OCI-LY7 (cell line): ENCODE measurements around the gene HIPK3.

Source experiments
- EZH2phosphoT487 ChIP-seq: fragments of 200-600 bp; sonication (generic); IDR thresholded peaks from 2 replicates; pipeline ENCODE4 v1.6.1; 2018; ENCODE audit warnings: low read depth, borderline replicate concordance, mild to moderate bottlenecking, mixed run types, antibody characterized with exemption, low read length, moderate library complexity, mixed read lengths
- TF ChIP-seq, protein P1 (sequence below): fragments of 200-600 bp; sonication (generic); conservative IDR thresholded peaks from 2 replicates; pipeline ENCODE4 v1.5.1; 2014; ENCODE audit warnings: mild to moderate bottlenecking, antibody characterized with exemption, low read length, moderate library complexity, mixed read lengths

DNA sequence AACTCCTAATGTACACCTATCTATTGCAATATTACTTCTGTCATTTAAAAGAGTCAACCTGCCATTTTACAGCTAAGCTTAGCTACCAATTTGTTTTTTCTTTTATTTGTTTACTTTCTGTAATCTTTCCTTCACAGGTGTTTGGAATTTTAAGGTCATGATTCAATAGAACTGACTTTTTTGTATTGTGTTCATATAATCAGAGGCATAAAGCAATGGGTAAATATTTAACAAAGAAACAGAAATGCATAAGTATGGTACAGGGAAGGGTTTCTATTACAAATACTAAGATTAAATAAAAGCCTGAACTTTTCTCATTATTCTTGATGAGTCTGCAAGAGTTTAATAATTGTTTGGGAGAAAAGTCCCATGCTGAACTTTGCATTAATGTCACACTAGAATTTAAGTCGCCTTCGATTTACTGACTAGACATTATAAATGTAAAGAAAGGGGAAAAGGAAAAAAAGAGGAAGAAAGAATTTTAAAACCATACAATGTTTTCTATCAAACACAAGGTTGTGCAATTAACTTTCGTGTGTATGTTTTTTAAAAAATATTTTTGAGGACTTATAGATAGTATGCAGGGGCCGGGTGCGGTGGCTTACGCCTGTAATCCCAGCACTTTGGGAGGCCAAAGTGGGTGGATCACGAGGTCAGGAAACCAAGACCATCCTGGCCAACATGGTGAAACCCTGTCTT lies 35.0 kb upstream of the HIPK3 start:
- TF ChIP-seq, protein P1, sequence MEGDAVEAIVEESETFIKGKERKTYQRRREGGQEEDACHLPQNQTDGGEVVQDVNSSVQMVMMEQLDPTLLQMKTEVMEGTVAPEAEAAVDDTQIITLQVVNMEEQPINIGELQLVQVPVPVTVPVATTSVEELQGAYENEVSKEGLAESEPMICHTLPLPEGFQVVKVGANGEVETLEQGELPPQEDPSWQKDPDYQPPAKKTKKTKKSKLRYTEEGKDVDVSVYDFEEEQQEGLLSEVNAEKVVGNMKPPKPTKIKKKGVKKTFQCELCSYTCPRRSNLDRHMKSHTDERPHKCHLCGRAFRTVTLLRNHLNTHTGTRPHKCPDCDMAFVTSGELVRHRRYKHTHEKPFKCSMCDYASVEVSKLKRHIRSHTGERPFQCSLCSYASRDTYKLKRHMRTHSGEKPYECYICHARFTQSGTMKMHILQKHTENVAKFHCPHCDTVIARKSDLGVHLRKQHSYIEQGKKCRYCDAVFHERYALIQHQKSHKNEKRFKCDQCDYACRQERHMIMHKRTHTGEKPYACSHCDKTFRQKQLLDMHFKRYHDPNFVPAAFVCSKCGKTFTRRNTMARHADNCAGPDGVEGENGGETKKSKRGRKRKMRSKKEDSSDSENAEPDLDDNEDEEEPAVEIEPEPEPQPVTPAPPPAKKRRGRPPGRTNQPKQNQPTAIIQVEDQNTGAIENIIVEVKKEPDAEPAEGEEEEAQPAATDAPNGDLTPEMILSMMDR = no peak
- no peak for TF ChIP-seq EZH2phosphoT487
